ENCODE measurements around the gene WNK4.
A peak's percentile ranks its signal among the peaks of the same experiment; 100 is the strongest.

- no peak for TF ChIP-seq POLR2A (IDR thresholded peaks at IDR 0.05)
- TF ChIP-seq POLR2AphosphoS5 (IDR thresholded peaks at IDR 0.05) = peak in 1 of 3 donors; percentile 18
These were observed 29.6 kb upstream of the WNK4 start for GRCh38 chr17:42750739-42751344.

Data from spleen (tissue), 3 donors.